Measurements from ENCODE around the gene PROC.

PROC gene

DNA sequence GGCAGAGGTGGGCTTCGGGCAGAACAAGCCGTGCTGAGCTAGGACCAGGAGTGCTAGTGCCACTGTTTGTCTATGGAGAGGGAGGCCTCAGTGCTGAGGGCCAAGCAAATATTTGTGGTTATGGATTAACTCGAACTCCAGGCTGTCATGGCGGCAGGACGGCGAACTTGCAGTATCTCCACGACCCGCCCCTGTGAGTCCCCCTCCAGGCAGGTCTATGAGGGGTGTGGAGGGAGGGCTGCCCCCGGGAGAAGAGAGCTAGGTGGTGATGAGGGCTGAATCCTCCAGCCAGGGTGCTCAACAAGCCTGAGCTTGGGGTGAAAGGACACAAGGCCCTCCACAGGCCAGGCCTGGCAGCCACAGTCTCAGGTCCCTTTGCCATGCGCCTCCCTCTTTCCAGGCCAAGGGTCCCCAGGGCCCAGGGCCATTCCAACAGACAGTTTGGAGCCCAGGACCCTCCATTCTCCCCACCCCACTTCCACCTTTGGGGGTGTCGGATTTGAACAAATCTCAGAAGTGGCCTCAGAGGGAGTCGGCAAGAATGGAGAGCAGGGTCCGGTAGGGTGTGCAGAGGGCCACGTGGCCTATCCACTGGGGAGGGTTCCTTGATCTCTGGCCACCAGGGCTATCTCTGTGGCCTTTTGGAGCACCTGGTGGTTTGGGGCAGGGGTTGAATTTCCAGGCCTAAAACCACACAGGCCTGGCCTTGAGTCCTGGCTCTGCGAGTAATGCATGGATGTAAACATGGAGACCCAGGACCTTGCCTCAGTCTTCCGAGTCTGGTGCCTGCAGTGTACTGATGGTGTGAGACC, at the start of gene PROC:
TSS of gene PROC (plus strand) at position 128 of the 812 bp plus-strand sequence. CDS start 1,516 bp downstream, outside the sequence.
- in situ Hi-C loops (cut with HindIII; ENCODE audit: low sequenced_read_pairs) = no loop called here

DNA sequence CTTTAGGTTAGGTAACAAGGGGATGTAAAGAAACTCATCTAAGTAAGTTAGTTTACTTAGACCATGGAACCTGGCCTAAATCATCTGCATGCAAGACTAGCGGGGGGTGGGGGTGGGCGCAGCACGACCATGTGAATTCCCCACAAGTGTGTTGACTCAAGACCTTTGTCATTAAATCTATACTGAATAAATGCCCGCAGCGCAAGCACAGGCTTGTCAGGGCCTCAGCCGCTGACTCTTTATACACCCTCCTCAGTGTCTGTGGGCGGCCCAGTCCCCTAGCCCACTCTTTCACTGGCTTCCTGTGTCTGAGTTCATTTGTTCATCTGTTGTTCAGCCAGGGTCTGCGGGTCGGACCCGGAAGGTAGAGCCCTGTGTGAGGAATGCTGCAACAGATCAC, 48.2 kb upstream of the PROC start:
- in situ Hi-C loops (cut with HindIII; ENCODE audit: low sequenced_read_pairs) = no loop called here

- in situ Hi-C loops (cut with HindIII; ENCODE audit: low sequenced_read_pairs) = no loop called here
These were observed 47.2 kb upstream of the PROC start for GRCh38 chr2:127371037-127371436.

- in situ Hi-C loops (cut with HindIII; ENCODE audit: low sequenced_read_pairs) = no loop called here
These were observed 44.7 kb upstream of the PROC start for GRCh38 chr2:127373362-127374083.

DNA sequence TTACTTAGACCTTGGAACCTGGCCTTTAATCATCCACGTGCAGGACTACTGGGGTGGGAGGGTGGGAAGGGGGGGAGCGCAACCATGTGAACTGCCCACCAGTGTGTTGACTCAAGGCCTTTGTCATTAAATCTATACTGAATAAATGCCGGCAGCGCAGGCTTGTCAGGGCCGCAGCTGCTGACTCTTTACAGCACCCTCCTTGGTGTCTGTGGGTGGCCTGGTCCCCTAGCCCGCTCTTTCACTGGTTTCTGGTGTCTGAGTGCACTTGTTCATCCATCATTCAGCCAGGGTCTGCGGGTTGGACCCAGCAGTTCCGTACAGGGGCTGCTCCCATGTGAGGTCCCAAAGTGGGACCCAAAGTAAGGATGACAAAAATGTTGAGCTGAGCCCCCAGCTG, 42.0 kb upstream of the PROC start:
- in situ Hi-C loops (cut with HindIII; ENCODE audit: low sequenced_read_pairs) = loop anchor here (5.0 kb wide), 1 partner anchor 89 kb away; no protein-coding TSS in a partner anchor

- in situ Hi-C loops (cut with HindIII; ENCODE audit: low sequenced_read_pairs) = loop anchor here (5.0 kb wide), 1 partner anchor 90 kb away; no protein-coding TSS in a partner anchor
These were observed 41.0 kb upstream of the PROC start for GRCh38 chr2:127377262-127377661.

GRCh38 chr2:127378720-127379119, 39.5 kb upstream of the PROC start:
- in situ Hi-C loops (cut with HindIII; ENCODE audit: low sequenced_read_pairs) = loop anchor here (5.0 kb wide), 1 partner anchor 91 kb away; no protein-coding TSS in a partner anchor

DNA sequence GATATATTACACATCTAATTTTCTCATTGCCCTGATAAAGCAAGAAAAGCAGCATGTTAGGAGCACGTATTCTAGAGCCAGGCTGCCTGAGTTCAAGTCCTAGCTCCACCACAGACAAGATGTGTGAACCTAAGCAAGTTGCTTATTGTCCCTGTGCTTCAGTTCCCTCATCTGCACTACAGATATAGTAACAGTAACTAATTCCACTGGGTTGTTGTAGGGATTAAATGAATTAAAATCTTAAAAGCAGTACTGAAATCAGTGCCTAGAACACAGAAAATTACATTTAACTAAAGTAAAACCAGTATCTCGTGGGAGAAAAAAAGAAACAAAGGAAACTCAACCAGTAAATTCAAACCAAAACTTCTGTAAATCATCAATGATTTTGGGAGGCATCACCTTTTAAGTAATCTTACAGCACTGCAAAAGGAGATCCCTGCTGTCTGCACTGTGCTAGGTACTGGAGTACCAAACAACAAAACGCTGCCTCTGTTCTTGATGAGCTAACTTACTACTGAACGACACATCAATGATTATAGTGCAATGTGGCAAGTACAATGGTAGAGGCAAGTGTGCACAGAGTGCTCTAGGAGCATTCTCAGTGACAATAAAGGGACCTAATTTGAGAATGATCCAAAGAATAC, 38.4 kb upstream of the PROC start:
- in situ Hi-C loops (cut with HindIII; ENCODE audit: low sequenced_read_pairs) = loop anchor here (5.0 kb wide), 1 partner anchor 93 kb away; no protein-coding TSS in a partner anchor

- in situ Hi-C loops (cut with HindIII; ENCODE audit: low sequenced_read_pairs) = no loop called here
These were observed 36.5 kb upstream of the PROC start for GRCh38 chr2:127381762-127382161.

DNA sequence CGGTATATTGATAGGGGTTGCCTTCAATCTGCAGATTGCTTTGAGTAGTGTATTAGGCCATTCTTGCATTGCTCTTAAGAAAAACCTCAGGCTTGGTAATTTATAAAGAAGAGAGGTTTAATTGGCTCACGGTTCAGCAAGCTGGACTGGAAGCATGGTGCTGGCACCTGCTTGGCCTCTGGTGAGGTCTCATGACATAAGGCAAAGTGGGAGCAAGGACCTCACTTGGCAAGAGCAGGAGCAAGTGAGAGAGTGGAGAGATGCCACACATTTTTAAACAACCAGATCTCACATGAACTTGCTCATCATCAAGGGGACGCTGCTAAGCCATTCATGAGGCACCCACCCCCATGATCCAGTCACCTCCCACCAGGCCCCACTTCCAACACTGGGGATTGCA, 35.4 kb upstream of the PROC start:
- in situ Hi-C loops (cut with HindIII; ENCODE audit: low sequenced_read_pairs) = no loop called here

DNA sequence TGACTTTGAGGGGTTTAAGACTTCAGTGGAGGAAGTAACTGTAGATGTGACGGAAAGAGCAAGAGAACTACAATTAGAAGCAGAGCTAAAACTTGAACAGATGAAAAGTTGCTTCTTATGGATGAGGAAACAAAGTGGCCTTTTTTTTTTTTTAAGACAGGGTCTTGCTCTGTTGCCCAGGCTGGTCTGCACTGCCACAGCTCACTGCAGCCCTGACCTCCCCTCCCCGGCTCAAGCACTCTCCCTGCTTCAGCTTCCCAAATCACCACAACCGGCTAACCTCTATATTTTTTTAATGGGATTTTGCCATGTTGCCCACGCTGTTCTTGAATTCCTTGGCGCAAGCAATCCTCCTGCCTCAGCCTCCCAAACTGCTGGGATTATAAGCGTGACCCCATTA, 33.7 kb upstream of the PROC start:
- in situ Hi-C loops (cut with HindIII; ENCODE audit: low sequenced_read_pairs) = no loop called here

DNA sequence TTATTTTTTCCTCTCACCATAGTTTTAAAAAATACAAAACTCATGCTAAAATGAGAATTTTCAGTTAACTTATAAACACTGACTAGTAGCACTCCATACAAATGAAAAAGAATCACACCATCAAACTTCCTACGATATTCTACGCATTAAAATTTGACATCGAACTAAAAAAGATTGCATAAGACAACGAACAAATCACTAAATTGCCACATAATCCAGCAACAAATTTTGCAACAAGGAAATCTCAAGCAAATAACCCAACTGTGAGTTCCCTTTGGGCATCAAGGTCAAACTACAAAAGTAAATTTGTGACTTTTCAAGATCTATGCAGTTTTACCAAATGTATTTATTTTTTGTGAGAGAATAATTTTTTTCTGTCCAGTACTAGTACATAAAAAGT, 32.0 kb upstream of the PROC start:
- in situ Hi-C loops (cut with HindIII; ENCODE audit: low sequenced_read_pairs) = no loop called here

GRCh38 chr2:127386764-127387654, 31.2 kb upstream of the PROC start:
- in situ Hi-C loops (cut with HindIII; ENCODE audit: low sequenced_read_pairs) = no loop called here

GRCh38 chr2:127387655-127388422, 30.4 kb upstream of the PROC start, which contains the start of gene MAP3K2:
TSS of gene MAP3K2 (minus strand) at chr2:127387975. CDS start at chr2:127343129, 44,846 bp downstream.
- in situ Hi-C loops (cut with HindIII; ENCODE audit: low sequenced_read_pairs) = no loop called here

GRCh38 chr2:127388423-127389164, 29.6 kb upstream of the PROC start:
- in situ Hi-C loops (cut with HindIII; ENCODE audit: low sequenced_read_pairs) = no loop called here

GRCh38 chr2:127389778-127390435, 28.3 kb upstream of the PROC start:
- in situ Hi-C loops (cut with HindIII; ENCODE audit: low sequenced_read_pairs) = no loop called here

- in situ Hi-C loops (cut with HindIII; ENCODE audit: low sequenced_read_pairs) = no loop called here
These were observed 25.9 kb upstream of the PROC start for GRCh38 chr2:127392133-127392827.
